ENCODE data around the gene ATP8B4.

Gene ATP8B4

GRCh38 chr15:50065279-50065678 lies 53.8 kb downstream of the ATP8B4 start:
- no peak for DNase-seq (ENCODE audit: low read depth in 2 of 2)
- TF ChIP-seq CTCF (IDR thresholded peaks at IDR 0.05; ENCODE audit: low read depth, low read length): no peak
- H3K4me3 ChIP-seq (replicated peaks in 1 of 2; ENCODE audit: low read depth in 2 of 2, low read length in 2 of 2): no peak overlapping the region

DNA sequence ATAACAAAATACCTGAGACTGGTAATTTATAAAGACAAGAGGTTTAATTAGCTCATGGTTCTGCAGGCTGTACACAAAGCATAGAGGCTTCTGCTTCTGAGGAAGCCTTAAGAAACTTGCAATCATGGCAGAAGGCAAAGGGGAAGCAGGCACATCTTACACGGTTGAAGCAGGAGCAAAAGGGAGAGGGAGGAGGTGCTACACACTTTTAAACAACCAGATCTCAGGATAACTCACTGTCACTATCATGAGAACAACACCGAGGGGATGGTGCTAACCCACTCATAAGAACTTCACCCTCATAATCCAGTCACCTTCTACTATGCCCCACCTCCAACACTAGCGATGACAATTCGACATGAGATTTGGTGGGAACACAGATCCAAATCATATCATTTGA lies 54.4 kb downstream of the ATP8B4 start:
- DNase-seq (ENCODE audit: low read depth in 2 of 2): no peak
- H3K4me3 ChIP-seq (replicated peaks in 1 of 2; ENCODE audit: low read depth in 2 of 2, low read length in 2 of 2): no peak overlapping the region
- no peak for TF ChIP-seq CTCF (IDR thresholded peaks at IDR 0.05; ENCODE audit: low read depth, low read length)

- no peak for DNase-seq (ENCODE audit: low read depth in 2 of 2)
- TF ChIP-seq CTCF (IDR thresholded peaks at IDR 0.05; ENCODE audit: low read depth, low read length): no peak
- H3K4me3 ChIP-seq (replicated peaks in 1 of 2; ENCODE audit: low read depth in 2 of 2, low read length in 2 of 2): no peak overlapping the region
Measured at GRCh38 chr15:50063226-50063625, 55.8 kb downstream of the ATP8B4 start.

DNA sequence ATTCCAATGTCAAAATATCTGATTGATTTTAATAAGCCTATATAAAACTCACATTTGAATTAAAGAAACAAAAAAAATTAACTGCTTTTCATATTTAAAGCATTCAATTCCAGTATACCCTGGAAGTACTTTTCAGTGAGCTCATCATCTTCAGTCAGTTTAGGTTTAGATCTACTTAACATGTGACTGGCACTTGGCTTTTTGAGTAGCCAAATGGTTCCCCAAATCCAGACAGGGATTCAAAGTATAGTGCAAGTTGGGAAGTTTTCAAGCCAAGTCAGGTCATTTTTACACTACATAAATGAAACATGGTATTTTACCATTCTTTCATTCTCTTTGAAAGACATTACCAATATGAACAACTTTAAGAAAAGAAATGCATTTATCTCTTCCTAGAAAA lies 57.5 kb downstream of the ATP8B4 start:
- no peak for TF ChIP-seq CTCF (IDR thresholded peaks at IDR 0.05; ENCODE audit: low read depth, low read length)
- DNase-seq (ENCODE audit: low read depth in 2 of 2): no peak
- H3K4me3 ChIP-seq (replicated peaks in 1 of 2; ENCODE audit: low read depth in 2 of 2, low read length in 2 of 2): no peak overlapping the region

GRCh38 chr15:50059883-50060282 lies 59.1 kb downstream of the ATP8B4 start:
- DNase-seq (ENCODE audit: low read depth in 2 of 2): peak in 1 of 2 donors; percentile 6
- no peak for TF ChIP-seq CTCF (IDR thresholded peaks at IDR 0.05; ENCODE audit: low read depth, low read length)

DNA sequence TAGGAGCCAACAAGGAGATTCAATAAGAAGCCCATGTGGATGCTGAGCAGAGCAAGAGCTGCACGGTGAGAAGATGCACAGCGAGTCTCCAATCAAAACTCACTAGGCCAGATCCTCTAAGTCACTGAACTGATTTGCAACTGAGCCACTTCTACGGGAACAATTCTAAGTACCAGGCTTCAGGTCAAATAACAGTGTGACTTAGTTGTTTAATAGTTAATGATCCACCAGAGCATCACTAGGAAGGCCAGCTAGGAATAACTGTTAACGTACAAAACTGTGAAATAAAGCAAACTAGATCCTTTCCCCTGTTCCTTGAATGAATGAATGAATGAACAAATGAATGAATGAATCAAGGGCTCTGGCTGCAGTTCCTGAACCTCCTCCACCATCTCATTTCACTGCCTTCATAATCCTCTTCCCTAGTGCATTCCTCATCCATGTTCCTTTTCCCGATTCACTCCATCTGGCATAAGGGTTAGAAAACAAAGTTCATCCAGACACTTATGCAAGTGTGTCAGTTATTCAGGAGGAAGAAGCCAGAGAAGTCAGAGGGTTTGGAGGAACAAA lies 59.7 kb downstream of the ATP8B4 start:
- H3K4me3 ChIP-seq (replicated peaks in 1 of 2; ENCODE audit: low read depth in 2 of 2, low read length in 2 of 2): no peak overlapping the region
- no peak for DNase-seq (ENCODE audit: low read depth in 2 of 2)
- no peak for TF ChIP-seq CTCF (IDR thresholded peaks at IDR 0.05; ENCODE audit: low read depth, low read length)

More at GRCh38 chr15:50059883-50060282, 59.1 kb downstream of the ATP8B4 start:
- no peak overlapping the region for H3K4me3 ChIP-seq (replicated peaks in 1 of 2; ENCODE audit: low read depth in 2 of 2, low read length in 2 of 2)

Measured in cardiac fibroblast (primary cell).